Mammary epithelial cell (primary cell): ENCODE results near the gene LRBA.

ENCODE experiments used
- CTCF ChIP-seq, 2 donors: IDR thresholded peaks in 1 of 2; conservative IDR thresholded peaks in 1 of 2; 2 replicates each; pipeline ENCODE4 v1.5.1; 2011 to 2012; ENCODE audit warnings: inconsistent platforms in 2 of 2, low read length in 2 of 2, mild to moderate bottlenecking in 2 of 2, control low read depth in 1 of 2, low read depth in 1 of 2; ENCODE audit not compliant: insufficient read depth in 1 of 2; ENCODE audit errors: extremely low read depth in 1 of 2
- EZH2 ChIP-seq: IDR thresholded peaks from 2 replicates; pipeline ENCODE4 v1.6.1; 2012; ENCODE audit warnings: low read length, inconsistent platforms, borderline replicate concordance

- TF ChIP-seq CTCF (conservative IDR thresholded peaks at IDR 0.05 in 1 of 2, IDR thresholded peaks at IDR 0.05 in 1 of 2; ENCODE audit: extremely low read depth in 1 of 2, insufficient read depth in 1 of 2, low read depth in 1 of 2, low read length in 2 of 2) (no peak), EZH2 (no peak)
Measured at GRCh38 chr4:150744570-150744969, 270.5 kb downstream of the LRBA start.
